Mesenteric fat pad (tissue), 1 donor: ENCODE data around the gene KRTAP3-1. TPM values are rescaled to one million over a fixed set of nuclear protein-coding genes. Genes with fewer than 3 reads are reported as not detected.
"Not testable (repeated sequence)": the region's sequence is repeated elsewhere in the genome, so short reads cannot be mapped to it uniquely, and the experiment has no call there.

Experiments
- DNase-seq: peaks from one replicate; pipeline ENCODE4 v3.0.0-alpha.2; 2020; ENCODE audit warnings: low spot score
- total RNA-seq: library from RNA; stranded (reverse); fragmentation: NEBNext Ultra II Directional; extraction: Animal tissue kit (Norgen Biotek cat#: 25700); gene quantifications from one replicate; pipeline ENCODE4 v1.2.1, GENCODE V29; 2021
- donor health status: DM: yes; HTN: yes; CAD: no.

Gene KRTAP3-1
- total RNA-seq, 1 donor from 2014 or later: not detected

DNA sequence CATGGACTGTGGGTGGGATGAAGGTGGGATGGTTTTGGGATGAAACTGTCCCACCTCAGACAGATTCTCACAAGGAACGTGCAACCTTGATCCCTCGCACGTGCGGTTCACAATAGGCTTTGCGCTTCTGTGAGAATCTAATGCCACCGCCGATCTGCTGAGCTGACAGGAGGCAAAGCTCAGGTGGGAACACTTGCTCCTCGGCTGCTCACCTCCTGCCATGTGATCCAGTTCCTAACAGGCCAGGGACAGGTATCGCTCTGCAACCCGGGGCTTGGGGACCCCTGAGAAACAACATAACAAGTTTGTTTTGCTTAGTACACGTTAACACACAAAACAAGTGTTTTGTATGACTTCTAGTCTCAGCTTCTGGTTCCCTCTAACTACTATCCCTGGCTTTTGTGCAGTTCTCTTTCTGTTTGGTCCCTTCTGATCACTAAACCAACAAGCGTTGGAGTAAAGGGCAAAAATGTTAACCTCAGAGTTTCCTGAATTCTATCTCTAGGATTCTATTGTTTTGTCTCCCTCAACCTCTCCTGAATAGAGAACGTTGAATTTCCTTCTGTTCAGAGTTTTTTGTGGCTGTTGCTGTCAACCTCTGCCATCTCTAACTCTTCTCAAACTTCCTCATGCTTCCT lies 7.8 kb upstream of the KRTAP3-1 start:
- no peak for DNase-seq

DNA sequence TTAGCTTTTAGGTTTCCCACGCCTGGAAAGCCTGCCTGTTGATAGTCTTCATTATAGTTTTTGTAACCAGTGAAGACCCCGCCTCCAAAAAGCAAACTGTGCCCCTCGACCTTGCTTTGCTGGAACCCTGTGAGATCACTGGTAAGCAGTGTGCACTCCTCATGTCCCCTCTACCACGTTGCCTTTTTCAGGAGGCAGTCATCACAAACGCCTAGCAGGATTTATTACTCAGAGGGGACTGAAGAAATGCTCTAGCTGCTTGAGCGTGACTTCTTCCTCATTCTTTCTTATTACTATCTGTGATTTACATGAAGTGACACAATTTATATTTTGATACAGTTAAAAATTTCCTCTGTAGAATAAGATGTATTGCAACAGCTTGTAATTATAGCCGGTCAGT lies 6.5 kb upstream of the KRTAP3-1 start:
- no peak for DNase-seq

GRCh38 chr17:41013606-41014005 lies 4.7 kb upstream of the KRTAP3-1 start:
- no peak for DNase-seq

GRCh38 chr17:41013181-41013580 lies 4.3 kb upstream of the KRTAP3-1 start:
- no peak for DNase-seq

DNA sequence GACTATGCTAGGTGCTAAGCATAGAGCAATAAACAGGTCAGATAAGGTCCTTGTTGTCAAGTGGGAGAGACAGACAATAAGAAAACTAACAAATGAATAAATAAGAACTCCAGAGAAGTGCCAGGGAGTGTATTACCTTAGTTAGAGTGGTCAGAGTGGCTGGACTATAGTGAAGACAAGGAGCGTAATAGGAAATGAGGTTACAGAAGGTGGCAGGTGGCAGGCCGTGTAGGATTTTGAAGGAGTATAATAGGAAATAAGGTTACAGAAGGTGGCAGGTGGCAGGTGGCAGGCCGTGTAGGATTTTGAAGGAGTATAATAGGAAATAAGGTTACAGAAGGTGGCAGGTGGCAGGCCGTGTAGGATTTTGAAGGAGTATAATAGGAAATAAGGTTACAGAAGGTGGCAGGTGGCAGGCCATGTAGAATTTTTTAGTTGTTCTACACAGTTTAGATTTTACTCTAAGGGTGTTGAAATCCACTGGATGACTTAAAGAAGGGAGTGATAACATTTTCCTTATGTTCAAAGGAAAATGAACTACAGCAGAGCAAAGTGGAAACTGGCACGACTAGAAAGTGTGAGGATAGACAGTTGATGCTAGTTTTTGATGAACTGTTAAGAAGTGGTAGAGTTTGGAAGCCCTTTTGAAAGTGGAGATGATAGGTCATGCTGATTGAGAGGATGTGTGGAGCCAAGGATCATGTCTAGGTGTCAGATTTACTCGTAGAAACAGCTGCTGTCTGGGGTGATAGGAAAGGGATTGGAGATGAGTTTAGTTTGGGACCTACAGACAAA lies 3.6 kb upstream of the KRTAP3-1 start:
- no peak for DNase-seq

GRCh38 chr17:41010441-41010840 lies 1.5 kb upstream of the KRTAP3-1 start:
- DNase-seq: no peak

DNA sequence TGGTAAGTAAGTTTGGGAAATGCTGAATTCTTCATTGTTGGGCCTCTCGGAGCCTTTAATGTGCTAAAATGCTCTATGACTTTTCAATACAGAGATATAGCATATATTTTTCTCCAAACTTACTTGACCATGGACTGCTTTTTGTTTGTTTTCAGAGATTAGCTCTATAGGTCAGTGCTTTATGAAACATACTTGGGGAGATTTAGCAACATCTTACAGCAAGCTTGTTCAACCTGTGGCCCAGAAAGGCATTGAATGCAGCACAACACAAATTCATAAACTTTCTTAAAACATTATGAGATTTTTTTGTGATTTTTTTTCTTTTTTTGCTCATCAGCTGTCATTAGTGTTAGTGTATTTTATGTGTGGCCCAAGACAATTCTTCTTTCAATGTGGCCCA lies 1.0 kb upstream of the KRTAP3-1 start:
- DNase-seq: no peak

- no peak for DNase-seq
Observed at GRCh38 chr17:41009301-41009760, 403 bp upstream of the KRTAP3-1 start.

- no peak for DNase-seq
Observed at GRCh38 chr17:41004397-41004796, 4.5 kb downstream of the KRTAP3-1 start.

GRCh38 chr17:41003926-41004325 lies 5.0 kb downstream of the KRTAP3-1 start:
- no peak for DNase-seq

DNA sequence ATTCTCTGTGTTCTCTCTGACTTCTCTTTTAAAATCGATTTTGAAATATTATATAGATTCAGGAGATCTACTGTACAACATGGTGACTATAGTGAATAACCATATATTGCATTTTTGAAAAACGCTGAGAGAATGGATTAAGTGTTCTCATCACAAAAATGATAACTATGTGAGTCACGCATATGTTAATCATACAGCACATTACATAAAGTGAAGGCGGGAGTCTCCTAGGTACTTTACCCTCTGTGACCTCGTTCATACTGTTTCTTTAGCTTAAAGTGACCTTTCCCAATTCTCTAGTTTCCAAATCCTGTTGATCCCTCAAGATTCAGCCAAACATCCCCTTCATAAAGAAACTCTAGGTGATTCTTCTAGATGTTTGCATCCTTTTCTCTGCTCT lies 6.1 kb downstream of the KRTAP3-1 start:
- no peak for DNase-seq

- DNase-seq: no peak
Observed at GRCh38 chr17:41001795-41002194, 7.1 kb downstream of the KRTAP3-1 start.

GRCh38 chr17:40999563-40999962 lies 9.4 kb downstream of the KRTAP3-1 start, which contains the start of gene KRTAP3-2:
Gene KRTAP3-2 (minus strand): TSS chr17:40999906. CDS start chr17:40999853, 53 bp downstream.
- DNase-seq: not testable (repeated sequence)

- DNase-seq: no peak
Observed at GRCh38 chr17:40997361-40997760, 11.6 kb downstream of the KRTAP3-1 start.

DNA sequence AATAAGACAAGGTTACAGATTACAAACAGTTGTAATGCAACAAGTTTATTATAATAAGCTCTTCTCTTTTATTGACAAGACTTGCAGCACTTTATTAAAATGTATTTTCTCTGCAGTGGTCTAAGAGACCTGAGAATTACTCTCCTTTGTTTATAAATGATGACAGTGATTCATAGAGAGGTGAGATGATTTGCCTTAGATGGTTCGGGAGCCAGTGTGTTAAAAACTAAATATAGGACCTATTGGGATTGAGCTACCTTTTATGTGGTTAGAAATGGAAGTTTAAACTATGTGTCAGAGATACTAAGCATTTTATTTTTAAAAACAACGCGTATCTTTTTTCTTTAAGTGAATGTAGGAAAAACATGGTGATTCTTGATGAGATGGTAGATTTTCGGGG lies 12.1 kb downstream of the KRTAP3-1 start:
- DNase-seq: no peak

GRCh38 chr17:40995116-40995515 lies 13.8 kb downstream of the KRTAP3-1 start:
- no peak for DNase-seq

DNA sequence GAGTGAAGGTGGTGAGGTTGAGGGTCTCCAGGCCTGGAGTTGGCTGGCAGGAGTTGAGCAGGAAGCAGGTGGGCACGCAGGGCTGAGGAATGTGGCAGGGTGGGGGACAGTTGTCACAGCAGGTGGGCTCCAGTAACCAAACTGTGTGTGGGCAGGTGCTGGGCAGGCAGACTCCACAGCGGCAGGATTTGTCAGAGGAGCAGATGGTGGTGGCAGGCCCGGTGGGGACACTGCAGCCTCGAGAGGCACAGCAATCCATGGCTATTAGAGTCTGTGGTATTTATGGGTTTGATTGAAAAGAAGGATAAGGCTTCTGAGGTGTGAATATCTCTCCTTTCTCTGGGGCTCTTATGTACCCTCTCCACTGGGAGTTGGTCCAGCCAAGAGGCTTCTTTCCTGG lies 15.1 kb downstream of the KRTAP3-1 start, which contains the start of gene KRTAP3-3:
KRTAP3-3 (minus strand) TSS at position 326 of the 400 bp plus-strand sequence; CDS start at position 259, 67 bp downstream.
- no peak for DNase-seq

DNA sequence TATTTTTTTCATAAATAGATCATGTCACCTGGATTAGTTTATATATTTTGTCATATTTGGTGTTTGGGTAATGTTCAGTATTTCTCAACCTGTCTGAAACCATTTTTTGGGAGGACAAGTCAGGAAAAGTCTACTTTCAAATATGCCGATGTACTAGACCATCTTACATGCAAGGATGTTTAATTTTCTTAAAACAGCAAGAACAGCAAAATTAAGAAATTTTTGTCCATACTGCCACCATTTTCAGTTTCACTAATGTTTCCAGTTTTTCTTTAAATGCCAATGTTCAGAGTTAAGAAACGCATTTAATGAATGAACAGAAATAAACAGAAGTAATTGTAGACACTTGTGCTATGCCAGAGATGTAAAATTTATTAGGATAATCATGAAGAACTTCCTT lies 15.8 kb downstream of the KRTAP3-1 start:
- no peak for DNase-seq

DNA sequence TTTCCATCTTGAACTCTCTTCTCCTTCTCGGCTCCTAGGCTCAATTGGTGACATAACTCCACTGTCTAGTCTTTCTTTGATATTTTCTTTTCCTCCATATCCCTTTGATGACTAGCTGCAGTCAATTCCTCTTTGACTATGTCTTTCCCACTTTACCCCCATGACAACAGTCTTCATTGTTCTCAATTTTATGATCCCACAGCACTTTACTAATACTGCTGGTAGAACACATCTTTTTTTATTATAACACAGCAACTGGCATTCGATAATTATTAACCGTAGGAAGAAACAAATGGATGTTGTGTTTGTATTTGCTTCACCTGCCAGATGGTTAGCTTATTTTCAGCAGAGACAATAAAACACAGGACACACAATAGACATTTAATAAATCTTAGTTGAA lies 16.3 kb downstream of the KRTAP3-1 start:
- no peak for DNase-seq

DNA sequence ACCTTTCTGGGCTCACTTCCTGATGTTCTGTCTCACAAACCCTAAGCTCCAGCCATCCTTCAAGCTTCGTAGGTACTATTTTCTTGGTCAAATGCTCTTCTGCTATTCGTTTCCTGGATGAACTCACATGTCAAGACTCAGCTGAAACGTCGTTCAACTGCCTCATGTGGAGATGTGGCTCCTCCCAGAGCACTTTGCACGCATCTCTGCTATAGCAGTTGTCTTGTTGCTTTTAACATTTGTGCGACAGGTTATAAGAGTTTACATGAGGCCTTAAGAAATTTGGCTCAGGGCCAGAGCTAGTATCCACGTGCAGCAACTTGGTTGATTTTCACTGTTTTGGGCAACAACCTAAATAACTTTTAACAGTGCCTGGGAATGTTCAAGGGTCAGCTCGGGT lies 22.0 kb downstream of the KRTAP3-1 start:
- DNase-seq: no peak

- no peak for DNase-seq
Observed at GRCh38 chr17:40984226-40984625, 24.7 kb downstream of the KRTAP3-1 start, which contains the start of gene KRT40. Gene KRT40 (minus strand): TSS chr17:40984326. CDS start chr17:40984273, 53 bp downstream.

- no peak for DNase-seq
Observed at GRCh38 chr17:40981115-40981514, 27.8 kb downstream of the KRTAP3-1 start.
